Panc1 (cell line): Measurements from ENCODE around the gene RSPRY1. TPM values are rescaled to one million over a fixed set of nuclear protein-coding genes. Genes with fewer than 3 reads are reported as not detected.

Experiments used
- ATAC-seq: fragments of 200-7000 bp; cut with Tn5 transposase; 2 replicates; pipeline ENCODE4 v1.9.1; 2020; ENCODE audit warnings: mild to moderate bottlenecking, moderate library complexity
- Bru-seq: library from RNA; stranded (reverse); fragments of 400-500 nt; gene quantifications from one replicate; lab custom pipeline; 2021; lab: Mats Ljungman, UMichigan
- BruChase-seq, 2 experiments: library from RNA; stranded (reverse); fragments of 400-500 nt; gene quantifications; one replicate each; lab custom pipeline; 2021; lab: Mats Ljungman, UMichigan
- BruUV-seq: library from RNA; stranded (reverse); fragments of 400-500 nt; replicated peaks from 2 replicates; lab custom pipeline; 2021; lab: Mats Ljungman, UMichigan
- CTCF ChIA-PET: fragments of 300-600 bp; sonication (Branson Sonifier 250); formaldehyde crosslinking; loops from one replicate; lab custom pipeline; 2022; ENCODE audit warnings: antibody characterized with exemption; lab: Charles Lee
- POLR2A ChIA-PET: fragments of 300-600 bp; sonication (Branson Sonifier 250); formaldehyde crosslinking; loops from one replicate; lab custom pipeline; 2022; ENCODE audit warnings: antibody characterized with exemption; lab: Charles Lee
- DNase-seq: peaks from one replicate; pipeline ENCODE4 v3.0.0-alpha.2; 2010; ENCODE audit warnings: low read depth, low spot score
- H3K27ac ChIP-seq: 2 replicates; pipeline ENCODE4 v1.5.1; 2011; ENCODE audit warnings: mild to moderate bottlenecking, low read length, inconsistent platforms
- H3K27me3 ChIP-seq: fragments of 200-500 bp; sonication (Bioruptor generic); 2 replicates; pipeline ENCODE4 v1.6.0; 2014; ENCODE audit warnings: low read length, inconsistent platforms; ENCODE audit not compliant: control insufficient read depth, insufficient read depth
- H3K36me3 ChIP-seq: fragments of 200-500 bp; sonication (Bioruptor generic); 2 replicates; pipeline ENCODE4 v1.5.1; 2014; ENCODE audit warnings: inconsistent platforms, mild to moderate bottlenecking, low read length, moderate library complexity; ENCODE audit not compliant: control insufficient read depth, insufficient read depth
- H3K4me1 ChIP-seq: 2 replicates; pipeline ENCODE4 v1.5.1; 2011; ENCODE audit warnings: inconsistent platforms, mild to moderate bottlenecking, low read length, moderate library complexity; ENCODE audit not compliant: control insufficient read depth, insufficient read depth
- H3K4me3 ChIP-seq, 2 experiments: 2 replicates each; pipeline ENCODE4 v1.5.1; 2011 to 2012; ENCODE audit warnings: low read depth in 2 of 2, low read length in 2 of 2, mild to moderate bottlenecking in 2 of 2, inconsistent platforms in 1 of 2, moderate library complexity in 1 of 2
- H3K9me3 ChIP-seq: fragments of 200-500 bp; sonication (Bioruptor generic); 2 replicates; pipeline ENCODE4 v1.5.1; 2014; ENCODE audit warnings: low read depth, mild to moderate bottlenecking, inconsistent platforms, low read length, moderate library complexity; ENCODE audit not compliant: control insufficient read depth, insufficient read depth
- CTCF ChIP-seq: fragments of 450-650 bp; IDR thresholded peaks from 2 replicates; pipeline ENCODE4 v1.5.1; 2017; ENCODE audit warnings: mild to moderate bottlenecking
- POLR2AphosphoS5 ChIP-seq: IDR thresholded peaks from 2 replicates; pipeline ENCODE4 v1.6.1; 2012; ENCODE audit warnings: mild to moderate bottlenecking, low read depth, low read length, moderate library complexity
- REST ChIP-seq, 2 experiments: IDR thresholded peaks; 2 replicates each; pipeline ENCODE4 v1.6.1; 2011 to 2012; ENCODE audit warnings: low read depth in 2 of 2, control low read depth in 1 of 2, low read length in 1 of 2, mild to moderate bottlenecking in 1 of 2, moderate library complexity in 1 of 2; ENCODE audit not compliant: insufficient read depth in 1 of 2
- SIN3A ChIP-seq: IDR thresholded peaks from 2 replicates; pipeline ENCODE4 v1.6.1; 2012; ENCODE audit warnings: low read depth, mild to moderate bottlenecking, low read length, moderate library complexity, borderline replicate concordance; ENCODE audit not compliant: insufficient read depth
- TCF7L2 ChIP-seq: IDR thresholded peaks from 2 replicates; pipeline ENCODE4 v1.6.1; 2011; ENCODE audit warnings: mild to moderate bottlenecking, low read depth, low read length, inconsistent platforms
- in situ Hi-C: cut with HindIII; loops from 2 replicates; pipeline ENCODE4 v1.10.0; 2016; ENCODE audit warnings: low sequenced_read_pairs, low pct_unique_long_range_greater_than_20kb
- intact Hi-C: fragments of 100-400 bp; cut with micrococcal nuclease; formaldehyde crosslinking; loops from one replicate; pipeline ENCODE4 v1.10.0; 2022; ENCODE audit not compliant: unreplicated experiment
- long read RNA-seq: library from polyadenylated mRNA; unstranded; transcript quantifications from one replicate; pipeline ENCODE4 v2.0.0, GENCODE V29; 2021; ENCODE audit not compliant: unreplicated experiment
- polyA plus RNA-seq: library from polyadenylated mRNA; unstranded; fragments of >200 nt; gene quantifications from one replicate; pipeline ENCODE4 v1.2.1, GENCODE V29; 2012; ENCODE audit warnings: missing spikeins; ENCODE audit not compliant: insufficient read length
- total RNA-seq: library from RNA; stranded (reverse); gene quantifications from one replicate; pipeline ENCODE4 v1.2.1, GENCODE V29; 2021; ENCODE audit not compliant: unreplicated experiment

Gene RSPRY1
- 29.4 TPM for total RNA-seq
- 16.2 TPM for polyA plus RNA-seq
- Bru-seq, nascent RNA = percentile 77 among the genes with signal in this experiment
- percentile 81 among the genes with signal in this experiment for BruChase-seq, experiment 1, labeled RNA remaining after a 2-hour chase
- percentile 80 among the genes with signal in this experiment for BruChase-seq, experiment 2, labeled RNA remaining after a 6-hour chase
- long read RNA-seq, transcript RSPRY1-202 (15 exons, 3,586 nt) = minor isoform, 5 of 90 reads
- long read RNA-seq, transcript RSPRY1-201 (15 exons, 3,547 nt) = major isoform, 28 of 90 reads
- long read RNA-seq, partial matches to known transcripts = 10 of 90 reads
- long read RNA-seq, other reads (novel, unspliced or antisense) = 46 of 90 reads

DNA sequence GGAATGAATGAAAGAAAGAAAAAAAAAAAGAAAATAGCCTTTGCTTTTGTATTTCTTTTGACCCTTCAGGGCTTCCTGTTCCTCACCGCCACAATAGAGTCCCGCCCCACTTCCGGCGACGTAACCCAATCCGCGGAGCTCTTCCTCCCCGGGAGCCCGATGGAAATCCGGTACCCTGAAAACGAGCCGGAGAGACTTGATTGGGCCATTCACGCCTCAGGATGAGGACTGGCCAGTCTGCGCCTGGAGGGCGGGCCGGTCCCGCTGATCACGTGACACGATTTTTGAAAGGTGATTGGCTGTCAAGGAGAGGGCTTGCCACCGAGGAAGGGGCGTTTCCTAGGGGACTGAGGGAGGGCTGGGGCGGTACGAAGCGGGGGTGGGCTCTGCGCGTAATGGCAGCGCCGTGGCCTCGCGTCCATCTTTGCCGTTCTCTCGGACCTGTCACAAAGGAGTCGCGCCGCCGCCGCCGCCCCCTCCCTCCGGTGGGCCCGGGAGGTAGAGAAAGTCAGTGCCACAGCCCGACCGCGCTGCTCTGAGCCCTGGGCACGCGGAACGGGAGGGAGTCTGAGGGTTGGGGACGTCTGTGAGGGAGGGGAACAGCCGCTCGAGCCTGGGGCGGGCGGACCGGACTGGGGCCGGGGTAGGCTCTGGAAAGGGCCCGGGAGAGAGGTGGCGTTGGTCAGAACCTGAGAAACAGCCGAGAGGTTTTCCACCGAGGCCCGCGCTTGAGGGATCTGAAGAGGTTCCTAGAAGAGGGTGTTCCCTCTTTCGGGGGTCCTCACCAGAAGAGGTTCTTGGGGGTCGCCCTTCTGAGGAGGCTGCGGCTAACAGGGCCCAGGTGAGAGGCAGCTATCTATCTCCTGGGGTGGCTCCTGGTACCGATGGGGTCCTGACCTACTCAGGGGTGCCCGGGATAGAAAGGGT is at the start of gene RSPRY1, which contains the start of gene PSME3IP1:
RSPRY1 (plus strand) TSS at position 385 of the 927 bp plus-strand sequence. CDS start 18,330 bp downstream, outside the sequence.
PSME3IP1 (minus strand) TSS at position 95 of the 927 bp plus-strand sequence. CDS start 12,185 bp downstream, outside the sequence.
- POLR2A ChIA-PET = interaction anchor here (0.7 kb wide), 4 partner anchors 16 to 29 kb away, joined by 4 to 7 read pairs (median 6); no protein-coding TSS in a partner anchor
- Histone ChIP-seq H3K4me3 (peak within 1 kb of the TSS; percentile 79 to 97), H3K27me3 (no peaks in the 10 kb centered on the region), H3K27ac (peak within 1 kb of the TSS; percentile 94), H3K4me1 (peaks cover 11% of the 10 kb centered on the region), H3K36me3 (peaks cover 4% of the 10 kb centered on the region), H3K9me3 (no peaks in the 10 kb centered on the region)
- intact Hi-C loops = no loop called here
- TF ChIP-seq TCF7L2 = no peak
- TF ChIP-seq CTCF = no peak
- TF ChIP-seq REST (IDR thresholded peaks at IDR 0.05; ENCODE audit: insufficient read depth in 1 of 2, low read depth in 2 of 2, low read length in 1 of 2) = no peak
- peak; percentile 84 for TF ChIP-seq SIN3A
- 0 out of 2 replicates have a peak, but pooled peaks have one; percentile 20 for TF ChIP-seq POLR2AphosphoS5
- ATAC-seq = peak; percentile 95
- DNase-seq = peak; percentile 97
- in situ Hi-C loops = no loop called here
- CTCF ChIA-PET = interaction anchor here (0.7 kb wide), 2 partner anchors 397 to 1513 kb away, joined by 6 to 7 read pairs; no protein-coding TSS in a partner anchor
- no TSS peak for BruUV-seq

- ChIA-PET POLR2A (interaction anchor here (0.6 kb wide), 1 partner anchor 26 kb away, joined by 3 read pairs; no protein-coding TSS in a partner anchor), CTCF (no interaction called here)
- no TSS peak for BruUV-seq
- Histone ChIP-seq H3K36me3 (no peaks in the 10 kb centered on the region), H3K27ac (no peak overlapping the region), H3K9me3 (no peaks in the 10 kb centered on the region), H3K4me3 (no peak overlapping the region), H3K4me1 (no peaks in the 10 kb centered on the region), H3K27me3 (no peaks in the 10 kb centered on the region)
- intact Hi-C loops (no loop called here), in situ Hi-C loops (no loop called here)
- no peak for TF ChIP-seq SIN3A
- no peak for TF ChIP-seq TCF7L2
- no peak for TF ChIP-seq REST (IDR thresholded peaks at IDR 0.05; ENCODE audit: insufficient read depth in 1 of 2, low read depth in 2 of 2, low read length in 1 of 2)
- TF ChIP-seq CTCF = no peak
- no peak for TF ChIP-seq POLR2AphosphoS5
- DNase-seq (no peak), ATAC-seq (no peak)
Observed at GRCh38 chr16:57137043-57137442, 49.1 kb upstream of the RSPRY1 start.
